Measurements from ENCODE around the gene PDSS1.
"Not testable (repeated sequence)": the region's sequence is repeated elsewhere in the genome, so short reads cannot be mapped to it uniquely, and the experiment has no call there.

PDSS1 gene

DNA sequence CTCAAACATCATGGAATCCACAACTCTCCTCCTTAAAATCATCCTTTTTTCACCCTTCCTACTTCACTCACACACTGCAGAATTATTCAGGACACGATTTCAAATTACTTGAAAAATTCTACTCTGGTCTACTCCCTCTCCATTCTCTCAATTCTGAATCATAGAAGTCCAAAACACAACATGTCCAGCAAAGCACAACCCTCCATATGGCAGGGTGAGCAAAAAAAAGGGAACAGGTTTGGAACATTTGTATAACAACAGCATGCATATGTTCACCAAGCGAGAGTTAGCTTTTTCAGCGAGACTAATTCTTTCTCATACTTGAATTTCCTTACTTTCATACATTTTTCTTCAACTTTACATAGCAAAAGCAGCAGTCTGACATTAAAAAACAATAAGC is 89.9 kb downstream of the PDSS1 start:
- no peak for DNase-seq (ENCODE audit: extremely low spot score, insufficient read length, low read depth)
- peak; percentile 12 for FAIRE-seq

DNA sequence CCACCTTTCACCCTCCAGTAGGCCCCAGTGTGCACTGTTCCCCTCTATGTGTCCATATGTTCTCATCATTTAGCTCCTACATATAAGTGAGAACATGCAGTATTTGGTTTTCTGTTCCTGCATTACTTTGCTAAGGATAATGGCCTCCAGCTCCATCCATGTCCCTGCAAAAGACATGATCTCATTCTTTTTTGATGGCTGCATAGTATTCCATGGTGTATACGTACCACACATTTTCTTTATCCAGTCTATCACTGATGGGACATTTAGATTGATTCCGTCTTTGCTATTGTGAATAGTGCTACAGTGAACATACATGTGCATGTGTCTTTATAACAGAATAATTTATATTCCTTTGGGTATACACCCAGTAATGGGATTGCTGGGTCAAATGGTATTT is 92.3 kb downstream of the PDSS1 start:
- DNase-seq (ENCODE audit: extremely low spot score, insufficient read length, low read depth); FAIRE-seq: not testable (repeated sequence)

DNA sequence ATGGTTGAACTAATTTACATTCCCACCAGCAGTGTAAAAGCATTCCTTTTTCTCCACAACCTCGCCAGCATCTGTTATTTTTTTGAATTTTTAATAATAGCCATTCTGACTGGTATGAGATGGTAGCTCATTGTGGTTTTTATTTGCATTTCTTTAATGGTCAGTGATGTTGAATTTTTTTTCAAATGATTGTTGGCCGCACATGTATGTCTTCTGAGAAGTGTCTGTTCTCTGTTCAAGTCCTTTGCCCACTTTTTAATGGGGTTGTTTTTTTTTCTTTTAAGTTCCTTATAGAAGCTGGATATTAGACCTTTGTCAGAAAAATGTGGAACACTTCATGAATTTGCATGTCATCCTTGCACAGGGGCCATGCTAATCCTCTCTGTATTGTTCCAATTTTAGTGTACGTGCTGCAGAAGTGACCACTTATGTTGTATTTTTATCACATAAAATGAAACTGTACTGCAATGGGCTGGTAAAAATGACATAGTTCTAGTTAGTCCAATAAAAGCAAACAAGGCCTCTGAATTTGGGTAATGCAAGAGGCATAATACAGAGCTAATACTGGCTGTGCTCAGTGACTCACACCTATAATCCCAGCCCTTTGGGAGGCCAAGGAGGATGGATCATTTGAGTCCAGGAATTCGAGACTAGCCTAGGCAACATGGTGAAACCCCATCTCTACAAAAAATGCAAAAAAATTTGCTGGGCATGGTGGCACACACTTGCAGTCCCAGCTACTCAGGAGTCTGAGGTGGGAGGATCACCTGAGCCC is 92.9 kb downstream of the PDSS1 start:
- FAIRE-seq (peak; percentile 5), DNase-seq (ENCODE audit: extremely low spot score, insufficient read length, low read depth) (no peak)

DNA sequence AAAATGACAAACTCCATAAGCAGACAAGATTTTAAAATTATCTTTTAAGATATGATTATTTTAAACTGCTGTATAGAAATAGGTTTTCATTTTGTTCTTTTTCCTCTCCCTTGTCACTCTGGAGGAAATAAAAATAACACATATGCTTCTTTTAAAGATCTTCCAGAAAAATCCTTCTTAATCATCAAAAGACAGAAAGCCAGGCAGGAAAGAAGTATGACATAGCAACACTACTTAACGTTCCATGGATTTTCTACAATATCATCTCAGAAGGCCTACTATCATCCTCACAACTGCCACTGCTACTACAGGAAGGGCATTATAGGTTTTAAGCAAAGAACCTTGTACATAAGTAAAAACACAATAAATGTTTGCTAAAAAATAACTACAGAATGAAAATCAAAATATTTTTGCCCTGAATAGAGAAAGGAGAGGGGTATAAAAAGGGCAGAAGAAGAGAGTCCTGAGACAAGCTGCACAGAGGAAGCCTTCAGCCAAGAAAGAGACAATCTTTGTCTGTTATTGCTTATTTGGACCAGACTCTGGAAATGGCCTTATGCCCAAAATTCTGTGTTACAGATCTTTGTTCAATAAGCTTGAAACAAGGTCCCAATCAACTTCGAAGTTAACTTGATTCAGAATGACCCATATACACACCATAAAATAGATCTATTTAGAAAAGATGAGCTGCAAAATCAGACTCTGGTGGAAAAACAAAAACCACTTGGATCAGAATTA is 95.4 kb downstream of the PDSS1 start:
- FAIRE-seq (no peak), DNase-seq (ENCODE audit: extremely low spot score, insufficient read length, low read depth) (no peak)

Data from GM18507 (cell line).